ENCODE measurements around the gene SERPINE2. TPM values are rescaled to one million over a fixed set of nuclear protein-coding genes. Genes with fewer than 3 reads are reported as not detected.

The SERPINE2 gene
- total RNA-seq, 4 donors from 2014 or later: 6.8 to 91.5 (median 25.6) TPM

- DNase-seq (ENCODE audit: low spot score) (no peak), ATAC-seq (ENCODE audit: low FRiP score) (peak; percentile 50)
- TF ChIP-seq, protein P1, sequence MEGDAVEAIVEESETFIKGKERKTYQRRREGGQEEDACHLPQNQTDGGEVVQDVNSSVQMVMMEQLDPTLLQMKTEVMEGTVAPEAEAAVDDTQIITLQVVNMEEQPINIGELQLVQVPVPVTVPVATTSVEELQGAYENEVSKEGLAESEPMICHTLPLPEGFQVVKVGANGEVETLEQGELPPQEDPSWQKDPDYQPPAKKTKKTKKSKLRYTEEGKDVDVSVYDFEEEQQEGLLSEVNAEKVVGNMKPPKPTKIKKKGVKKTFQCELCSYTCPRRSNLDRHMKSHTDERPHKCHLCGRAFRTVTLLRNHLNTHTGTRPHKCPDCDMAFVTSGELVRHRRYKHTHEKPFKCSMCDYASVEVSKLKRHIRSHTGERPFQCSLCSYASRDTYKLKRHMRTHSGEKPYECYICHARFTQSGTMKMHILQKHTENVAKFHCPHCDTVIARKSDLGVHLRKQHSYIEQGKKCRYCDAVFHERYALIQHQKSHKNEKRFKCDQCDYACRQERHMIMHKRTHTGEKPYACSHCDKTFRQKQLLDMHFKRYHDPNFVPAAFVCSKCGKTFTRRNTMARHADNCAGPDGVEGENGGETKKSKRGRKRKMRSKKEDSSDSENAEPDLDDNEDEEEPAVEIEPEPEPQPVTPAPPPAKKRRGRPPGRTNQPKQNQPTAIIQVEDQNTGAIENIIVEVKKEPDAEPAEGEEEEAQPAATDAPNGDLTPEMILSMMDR (IDR thresholded peaks at IDR 0.05): no peak
These were observed 847 bp downstream of the SERPINE2 start for GRCh38 chr2:224038049-224038829.

- TF ChIP-seq, protein P1 (IDR thresholded peaks at IDR 0.05): no peak
- ATAC-seq (ENCODE audit: low FRiP score): no peak
- no peak for DNase-seq (ENCODE audit: low spot score)
These were observed 2.2 kb downstream of the SERPINE2 start for GRCh38 chr2:224036731-224037361.

DNA sequence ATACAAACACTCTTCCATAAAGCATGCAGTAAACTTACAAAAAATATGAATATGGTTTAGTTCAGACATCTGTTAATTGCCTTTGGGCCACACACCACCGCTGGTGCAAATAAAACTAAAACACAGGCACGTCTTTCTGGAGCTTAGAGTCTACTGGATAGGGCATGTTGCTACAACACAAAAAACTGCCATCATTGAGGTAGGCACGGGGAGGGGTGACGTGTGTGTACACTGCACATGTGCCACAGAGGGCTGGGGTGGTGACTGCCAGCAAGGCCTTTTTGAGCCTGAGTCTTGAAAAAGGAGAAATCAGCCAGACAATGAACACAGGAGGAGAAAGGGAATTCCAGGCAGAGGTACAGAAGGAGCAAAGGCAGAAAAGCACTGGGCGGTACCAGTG, 5.1 kb downstream of the SERPINE2 start:
- TF ChIP-seq, protein P1 (IDR thresholded peaks at IDR 0.05): no peak
- ATAC-seq (ENCODE audit: low FRiP score): no peak
- no peak for DNase-seq (ENCODE audit: low spot score)

GRCh38 chr2:224033601-224034000, 5.5 kb downstream of the SERPINE2 start:
- ATAC-seq (ENCODE audit: low FRiP score): no peak
- no peak for DNase-seq (ENCODE audit: low spot score)
- TF ChIP-seq, protein P1 (IDR thresholded peaks at IDR 0.05): no peak

- ATAC-seq (ENCODE audit: low FRiP score) (no peak), DNase-seq (ENCODE audit: low spot score) (no peak)
- TF ChIP-seq, protein P1 (IDR thresholded peaks at IDR 0.05): no peak
These were observed 6.8 kb downstream of the SERPINE2 start for GRCh38 chr2:224032283-224032682.

DNA sequence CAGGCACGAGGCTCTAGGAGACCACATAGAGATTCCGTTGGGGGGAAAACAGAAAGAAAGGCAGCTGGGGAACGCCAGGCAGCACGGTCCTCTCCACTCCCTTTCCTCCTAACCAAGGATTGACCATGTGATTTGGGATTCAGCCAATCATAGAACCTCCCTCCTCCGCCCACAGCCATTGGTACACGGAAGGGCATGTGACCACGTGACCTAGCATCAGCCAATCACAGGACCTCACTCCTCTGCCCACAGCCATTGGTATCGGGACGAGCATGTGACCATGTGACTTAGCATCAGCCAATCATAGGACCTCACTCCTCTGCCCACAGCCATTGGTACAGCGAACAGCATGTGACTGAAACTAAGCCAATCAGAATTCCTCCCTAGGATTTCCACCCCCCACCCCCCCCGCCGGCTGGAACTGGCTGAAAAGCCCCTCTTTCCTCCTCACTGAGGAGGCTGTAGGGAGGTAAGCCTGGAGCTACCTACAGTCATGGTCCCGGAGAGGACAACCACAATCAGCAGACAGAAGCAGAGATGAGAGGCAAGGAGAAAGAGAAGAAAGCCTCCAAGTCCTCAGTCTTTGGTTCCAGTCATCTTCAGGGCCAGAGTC, 7.6 kb downstream of the SERPINE2 start:
- TF ChIP-seq, protein P1 (IDR thresholded peaks at IDR 0.05): no peak
- DNase-seq (ENCODE audit: low spot score): no peak
- ATAC-seq (ENCODE audit: low FRiP score): no peak
